COR-L47 (cell line): Measurements from ENCODE around the gene ADAMTS9.

Experiments used
- DNase-seq: peaks from one replicate; lab custom pipeline; 2025; lab: John Stamatoyannopoulos, UW

Gene ADAMTS9

GRCh38 chr3:64687781-64688604 lies at the start of gene ADAMTS9:
Gene ADAMTS9 (minus strand): TSS chr3:64688000. CDS start chr3:64687657, 343 bp downstream.
- DNase-seq, result no peak

- DNase-seq, result no peak
Measured at GRCh38 chr3:64732576-64732975, 44.8 kb upstream of the ADAMTS9 start.

- DNase-seq, result no peak
Measured at GRCh38 chr3:64730681-64731080, 42.9 kb upstream of the ADAMTS9 start.

- DNase-seq, result no peak
Measured at GRCh38 chr3:64728994-64729393, 41.2 kb upstream of the ADAMTS9 start.

GRCh38 chr3:64728428-64728827 lies 40.6 kb upstream of the ADAMTS9 start:
- DNase-seq, result no peak

- no peak for DNase-seq
Measured at GRCh38 chr3:64726414-64727090, 38.8 kb upstream of the ADAMTS9 start.

GRCh38 chr3:64718976-64719375 lies 31.2 kb upstream of the ADAMTS9 start:
- DNase-seq, result no peak

- DNase-seq, result no peak
Measured at GRCh38 chr3:64717872-64718613, 30.2 kb upstream of the ADAMTS9 start.

- no peak for DNase-seq
Measured at GRCh38 chr3:64717411-64717810, 29.6 kb upstream of the ADAMTS9 start.

- no peak for DNase-seq
Measured at GRCh38 chr3:64716110-64716710, 28.4 kb upstream of the ADAMTS9 start.

GRCh38 chr3:64715211-64715982 lies 27.6 kb upstream of the ADAMTS9 start:
- no peak for DNase-seq

- DNase-seq, result no peak
Measured at GRCh38 chr3:64708456-64708855, 20.7 kb upstream of the ADAMTS9 start.

- DNase-seq, result no peak
Measured at GRCh38 chr3:64705946-64706345, 18.1 kb upstream of the ADAMTS9 start.

GRCh38 chr3:64696896-64697295 lies 9.1 kb upstream of the ADAMTS9 start:
- no peak for DNase-seq

- no peak for DNase-seq
Measured at GRCh38 chr3:64694114-64694513, 6.3 kb upstream of the ADAMTS9 start.

GRCh38 chr3:64693031-64693430 lies 5.2 kb upstream of the ADAMTS9 start:
- DNase-seq, result no peak

GRCh38 chr3:64691051-64691450 lies 3.3 kb upstream of the ADAMTS9 start:
- DNase-seq, result no peak

GRCh38 chr3:64687086-64687780 lies 567 bp downstream of the ADAMTS9 start:
- DNase-seq, result no peak

GRCh38 chr3:64686446-64686908 lies 1.3 kb downstream of the ADAMTS9 start:
- DNase-seq, result no peak

- DNase-seq, result no peak
Measured at GRCh38 chr3:64685800-64686445, 1.9 kb downstream of the ADAMTS9 start.
